IPS-NIHi7 (cell line): Measurements from ENCODE around the gene F5.

Source experiments
- DNase-seq: peaks from one replicate; pipeline ENCODE4 v3.0.0; 2012; ENCODE audit warnings: mixed read lengths; ENCODE audit errors: extremely low spot score

The F5 gene

DNA sequence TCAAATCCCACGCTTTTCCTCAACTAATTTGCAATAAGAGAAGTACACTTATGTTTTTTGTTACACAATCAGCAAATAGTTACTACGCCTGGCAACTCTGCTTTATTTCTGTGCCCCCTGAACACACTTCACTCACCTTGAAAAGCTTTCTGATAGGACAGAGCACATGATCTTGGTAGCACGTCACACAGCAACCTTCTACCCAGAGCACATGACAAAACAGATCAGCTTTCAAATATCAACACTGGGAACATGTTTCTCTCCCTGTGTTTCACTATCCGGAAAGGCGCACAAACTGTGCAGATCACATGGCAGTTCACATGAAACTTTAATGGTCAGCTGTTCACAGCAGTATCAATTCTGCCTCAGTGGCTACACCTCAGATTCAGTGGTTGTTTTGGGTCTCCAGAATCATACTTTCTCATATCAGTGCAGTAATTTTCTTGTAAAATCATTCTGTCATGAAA is 102.7 kb downstream of the F5 start:
- DNase-seq = no peak

DNA sequence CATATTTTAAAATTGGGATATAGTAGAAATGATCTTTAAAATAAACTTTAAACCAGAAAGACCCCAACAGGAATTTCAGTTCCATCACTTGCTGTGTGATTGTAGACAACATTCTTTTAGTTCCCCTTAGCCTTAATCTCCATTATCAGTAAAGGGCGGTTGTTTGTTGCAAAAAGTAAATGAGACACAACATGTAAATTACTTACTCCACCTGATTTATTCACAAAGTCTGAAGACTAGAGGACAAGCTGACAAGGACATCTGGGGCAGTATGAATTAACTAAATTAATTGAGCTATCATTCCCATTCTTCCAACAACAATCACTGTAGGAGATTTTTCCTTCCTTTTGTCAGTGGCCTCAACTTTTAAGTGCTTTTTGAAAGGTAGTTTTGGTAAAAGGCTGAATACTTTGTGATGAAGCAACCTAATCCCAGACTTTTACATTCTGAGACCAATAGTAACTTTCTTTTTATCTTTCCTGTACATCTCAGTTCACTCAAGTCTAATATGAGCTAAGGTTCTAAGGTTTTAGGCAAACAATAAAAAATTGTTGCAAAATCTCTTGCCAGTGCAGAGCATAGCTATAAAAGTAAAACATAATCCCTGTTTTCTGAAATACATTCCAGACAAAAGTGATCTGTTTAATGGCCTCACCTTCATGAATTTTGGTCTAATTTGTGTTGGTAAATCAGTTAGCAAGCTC is 106.8 kb downstream of the F5 start:
- DNase-seq = no peak

DNA sequence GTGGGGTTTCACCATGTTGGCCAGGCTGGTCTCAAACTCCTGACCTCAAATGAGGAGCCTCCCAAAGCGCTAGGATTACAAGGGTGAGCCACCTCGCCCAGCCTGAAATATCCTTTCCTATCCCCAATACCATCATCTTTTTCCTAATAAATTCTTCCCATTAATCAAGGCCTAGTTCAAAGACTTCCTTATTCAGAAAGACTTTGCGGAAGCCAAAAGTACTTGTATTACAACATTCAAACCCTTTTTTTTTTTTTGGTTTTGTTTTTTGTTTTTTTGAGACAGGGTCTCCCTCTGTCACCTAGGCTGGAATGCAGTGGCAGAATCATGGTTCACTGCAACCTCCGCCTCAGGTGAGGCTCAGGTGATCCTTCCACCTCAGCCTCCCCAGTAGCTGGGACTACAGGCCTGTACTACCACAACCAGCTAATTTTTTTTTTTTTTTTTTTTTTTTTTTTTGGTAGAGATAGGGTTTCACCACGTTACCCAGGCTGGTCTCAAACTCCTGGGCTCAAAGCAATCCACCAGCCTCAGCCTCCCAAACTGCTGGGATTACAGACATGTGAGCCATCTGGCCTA is 108.1 kb downstream of the F5 start:
- no peak for DNase-seq

DNA sequence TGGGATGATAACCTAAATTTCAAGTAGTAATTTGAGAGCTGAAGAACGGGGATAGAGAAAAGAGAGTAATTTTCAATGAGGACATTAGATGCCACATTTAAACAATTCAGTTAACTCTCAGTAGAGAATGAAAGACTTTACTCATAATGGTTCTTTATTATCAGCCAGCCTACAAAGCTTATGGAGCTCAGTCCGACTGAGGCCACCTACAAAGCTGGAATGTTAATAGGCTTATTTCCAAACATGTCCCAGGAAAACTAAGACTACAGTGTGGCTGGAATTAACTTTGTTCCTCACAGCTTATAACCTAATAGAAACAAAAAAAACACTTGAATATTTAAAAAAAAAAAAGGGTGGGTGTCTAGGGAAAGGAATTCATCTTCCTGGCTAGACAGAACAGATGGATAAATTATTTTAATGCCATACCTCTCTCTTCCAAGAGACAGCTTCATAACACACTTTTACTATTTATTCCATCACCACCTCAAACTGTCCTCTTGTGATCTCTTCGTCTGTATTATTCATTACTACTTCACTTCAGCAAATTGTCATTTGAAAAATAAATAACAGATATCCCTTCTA is 110.4 kb downstream of the F5 start:
- DNase-seq = no peak

DNA sequence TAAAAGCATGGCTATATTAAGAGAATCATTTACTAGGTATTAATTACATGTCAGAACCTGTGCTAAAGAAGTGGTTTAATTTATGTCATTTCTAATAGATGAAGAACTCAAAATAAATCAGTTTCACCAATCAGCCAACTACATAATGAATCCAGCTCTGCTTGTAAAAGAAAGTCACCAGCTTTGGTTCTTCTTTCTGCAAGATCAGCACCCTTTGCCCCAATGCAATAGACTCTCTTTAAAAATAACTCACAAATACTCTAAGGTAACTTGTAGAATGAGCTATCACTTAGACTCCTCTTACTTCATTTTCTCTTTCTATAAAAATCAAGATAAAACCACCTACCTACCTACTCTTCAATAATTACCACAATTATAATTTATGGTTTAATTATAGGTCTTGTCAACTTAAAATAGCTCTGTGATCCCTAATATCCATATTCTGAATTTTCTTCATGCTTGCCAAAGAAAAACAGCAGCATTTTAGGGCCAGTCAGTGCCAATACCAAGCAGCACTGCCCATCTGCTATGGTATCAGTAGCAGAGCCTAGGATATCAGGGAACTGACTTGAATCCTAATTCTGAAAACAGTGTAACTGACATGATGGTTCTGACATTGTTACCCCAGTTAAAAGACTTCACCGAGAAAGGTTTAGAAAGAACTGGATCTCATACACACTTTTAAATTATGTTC is 111.8 kb downstream of the F5 start:
- DNase-seq = no peak

DNA sequence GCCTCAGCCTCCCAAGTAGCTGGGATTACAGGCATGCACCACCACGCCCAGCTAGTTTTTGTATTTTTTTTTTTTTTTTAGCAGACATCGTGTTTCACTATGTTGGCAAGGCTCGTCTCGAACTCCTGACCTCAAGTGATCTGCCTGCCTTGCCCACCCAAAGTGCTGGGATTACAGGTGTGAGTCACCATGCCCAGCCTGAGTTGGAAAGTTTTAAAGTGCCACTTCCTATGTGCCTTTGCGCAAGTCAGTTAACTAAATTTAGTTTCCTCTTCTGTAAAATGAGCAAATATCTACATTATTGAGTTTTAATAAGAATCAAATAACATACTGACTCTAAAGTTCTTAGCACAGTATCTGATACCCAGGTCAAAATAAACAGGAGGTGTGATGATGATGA is 112.9 kb downstream of the F5 start:
- no peak for DNase-seq

DNA sequence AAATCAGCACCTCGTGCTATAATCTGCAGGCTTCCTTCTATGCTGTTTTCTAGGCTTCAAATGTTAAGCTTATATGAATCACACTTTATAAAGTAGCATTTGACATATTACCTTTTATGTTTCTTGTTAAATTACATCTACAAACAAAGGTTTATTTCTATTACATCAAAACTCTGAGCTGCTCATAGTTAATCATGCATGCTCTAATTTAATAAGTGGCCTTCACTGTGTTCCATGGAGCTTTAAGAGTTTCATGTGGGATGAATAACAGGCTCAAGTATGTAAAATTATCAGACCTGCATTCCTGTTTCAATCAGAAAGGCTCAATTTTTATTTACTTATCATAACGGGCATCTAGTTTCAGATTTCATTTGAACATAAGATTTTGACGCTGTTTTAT is 113.5 kb downstream of the F5 start:
- DNase-seq = no peak

DNA sequence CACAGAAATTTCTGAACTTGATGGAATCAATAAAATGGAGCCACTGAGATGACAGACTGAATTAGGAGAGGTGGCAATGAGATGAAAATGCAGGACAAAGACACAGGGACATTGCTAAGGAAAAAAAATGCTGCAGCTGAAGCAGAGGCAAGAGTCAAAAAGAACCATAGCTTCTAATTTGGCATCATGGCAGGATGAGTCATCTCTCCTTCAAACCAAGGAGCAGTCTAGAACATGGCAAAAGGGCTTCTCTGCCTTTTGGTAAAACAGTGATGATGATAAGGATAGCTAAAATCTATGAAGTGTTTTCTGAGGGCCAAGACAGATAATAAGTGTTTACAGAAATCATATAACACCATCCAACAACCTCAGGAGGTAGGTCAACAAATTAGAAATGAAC is 117.3 kb downstream of the F5 start:
- no peak for DNase-seq

DNA sequence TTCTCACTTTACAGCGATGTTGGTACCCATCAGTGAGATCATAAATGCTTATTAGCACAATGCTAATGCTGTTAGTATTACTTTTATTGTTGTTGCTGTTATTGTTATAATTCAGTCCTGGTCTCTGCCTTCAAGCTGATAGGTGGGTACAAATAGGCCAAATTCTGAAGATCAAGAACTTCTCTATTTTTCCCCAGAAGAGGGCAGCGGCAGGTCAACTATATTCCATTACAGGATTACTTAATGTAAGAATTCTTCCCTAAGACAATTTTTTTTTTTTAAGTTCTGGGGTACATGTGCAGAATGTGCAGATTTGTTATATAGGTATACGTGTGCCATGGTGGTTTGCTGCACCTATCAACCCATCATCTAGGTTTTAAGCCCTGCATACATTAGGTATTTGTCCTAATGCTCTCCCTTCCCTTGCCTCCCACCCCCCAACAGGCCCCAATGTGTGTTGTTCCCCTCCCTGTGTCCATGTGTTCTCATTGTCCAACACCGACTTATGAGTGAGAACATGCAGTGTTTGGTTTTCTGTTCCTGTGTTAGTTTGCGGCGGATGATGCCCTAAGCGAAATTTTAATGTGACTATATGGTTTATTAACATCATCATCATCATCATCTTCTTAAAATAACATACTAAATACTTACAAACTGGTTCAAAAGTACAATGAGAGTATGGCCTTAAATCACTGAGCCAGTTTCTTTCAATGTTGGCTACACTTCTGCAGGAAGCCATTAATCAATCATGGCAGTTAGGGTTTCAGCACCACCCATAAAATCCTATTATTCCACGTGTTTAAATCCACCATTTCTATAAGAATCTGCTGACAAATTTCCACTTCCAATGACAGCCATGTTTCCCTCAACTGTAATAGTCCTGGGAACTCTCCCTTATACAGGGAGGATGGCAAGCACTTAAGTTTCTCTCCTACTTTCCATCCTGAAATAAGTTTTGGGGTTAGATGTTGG is 119.7 kb downstream of the F5 start:
- no peak for DNase-seq

DNA sequence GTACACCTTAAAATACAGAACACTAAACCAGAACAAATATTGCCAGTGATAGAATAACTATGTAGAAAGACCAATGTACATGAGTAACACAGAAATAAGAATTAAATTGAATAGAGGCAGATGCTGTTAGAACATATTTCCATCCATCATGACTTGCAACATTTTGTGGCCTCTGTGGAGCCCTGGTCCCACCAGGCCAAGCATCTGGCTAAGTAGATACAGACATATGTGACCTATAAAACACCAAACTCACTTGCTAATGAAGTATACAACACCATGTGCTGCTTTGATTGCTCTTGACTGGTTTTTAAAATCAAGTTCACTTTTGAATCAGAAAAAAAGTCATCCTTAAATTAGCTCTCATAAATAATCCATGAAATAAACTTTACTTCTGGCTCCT is 121.0 kb downstream of the F5 start:
- no peak for DNase-seq
